GM23338 (cell line): Measurements from ENCODE around the gene TBX1. TPM values are rescaled to one million over a fixed set of nuclear protein-coding genes. Genes with fewer than 3 reads are reported as not detected.

Experiments used
- ATAC-seq: fragments of 200-7000 bp; cut with Tn5 transposase; 3 replicates; pipeline ENCODE4 v1.9.1; 2020
- DNase-seq: peaks from one replicate; pipeline ENCODE4 v3.0.0-alpha.2; 2015; ENCODE audit warnings: low spot score
- H2AFZ ChIP-seq: fragments of 200-600 bp; sonication (generic); 2 replicates; pipeline ENCODE4 v1.8.0; 2016; ENCODE audit warnings: antibody characterized with exemption, mild to moderate bottlenecking, moderate library complexity
- H3F3A ChIP-seq: fragments of 200-600 bp; sonication (generic); replicated peaks from 2 replicates; pipeline ENCODE4 v1.8.0; 2017; ENCODE audit warnings: antibody characterized with exemption, mixed run types, low read depth
- H3K27ac ChIP-seq: fragments of 200-600 bp; sonication (generic); 2 replicates; pipeline ENCODE4 v1.6.1; 2016; ENCODE audit warnings: low read depth
- H3K27me3 ChIP-seq: fragments of 200-600 bp; sonication (generic); 2 replicates; pipeline ENCODE4 v1.8.0; 2016; ENCODE audit warnings: mild to moderate bottlenecking, mixed run types, moderate library complexity; ENCODE audit not compliant: insufficient read depth
- H3K36me3 ChIP-seq: fragments of 200-600 bp; sonication (generic); 2 replicates; pipeline ENCODE4 v1.8.0; 2016; ENCODE audit warnings: mild to moderate bottlenecking; ENCODE audit not compliant: insufficient read depth
- H3K4me1 ChIP-seq: fragments of 200-600 bp; sonication (generic); 2 replicates; pipeline ENCODE4 v1.8.0; 2016; ENCODE audit warnings: mild to moderate bottlenecking, moderate library complexity; ENCODE audit not compliant: insufficient read depth
- H3K4me2 ChIP-seq: fragments of 200-600 bp; sonication (generic); 2 replicates; pipeline ENCODE4 v1.7.1; 2017; ENCODE audit warnings: mixed run types
- H3K4me3 ChIP-seq: fragments of 200-600 bp; sonication (generic); 2 replicates; pipeline ENCODE4 v1.6.1; 2016; ENCODE audit warnings: mixed run types
- H3K79me2 ChIP-seq: fragments of 200-600 bp; sonication (generic); replicated peaks from 2 replicates; pipeline ENCODE4 v1.8.0; 2017; ENCODE audit warnings: mild to moderate bottlenecking; ENCODE audit not compliant: insufficient read depth
- H3K9me2 ChIP-seq: fragments of 200-600 bp; sonication (generic); 2 replicates; pipeline ENCODE4 v1.8.0; 2017; ENCODE audit not compliant: insufficient read depth
- H4K20me1 ChIP-seq: fragments of 200-600 bp; sonication (generic); replicated peaks from 2 replicates; pipeline ENCODE4 v1.8.0; 2017; ENCODE audit warnings: mild to moderate bottlenecking; ENCODE audit not compliant: insufficient read depth
- H3K27ac Mint-ChIP-seq: 2 replicates; pipeline ENCODE4 v1.8.0; 2020; ENCODE audit warnings: inconsistent platforms, mild to moderate bottlenecking, moderate library complexity, mixed read lengths
- H3K27me3 Mint-ChIP-seq: 3 replicates; pipeline ENCODE4 v1.8.0; 2022; ENCODE audit warnings: low read depth, mild to moderate bottlenecking, moderate library complexity, mixed read lengths, inconsistent platforms; ENCODE audit not compliant: insufficient read depth, poor library complexity
- H3K36me3 Mint-ChIP-seq: 3 replicates; pipeline ENCODE4 v1.8.0; 2021; ENCODE audit warnings: low read depth, mild to moderate bottlenecking, inconsistent platforms, moderate library complexity, mixed read lengths
- H3K4me1 Mint-ChIP-seq: 3 replicates; pipeline ENCODE4 v1.8.0; 2020; ENCODE audit warnings: mild to moderate bottlenecking, inconsistent platforms, mixed read lengths
- H3K4me3 Mint-ChIP-seq: 3 replicates; pipeline ENCODE4 v1.8.0; 2021; ENCODE audit warnings: moderate library complexity, mild to moderate bottlenecking, inconsistent platforms, mixed read lengths
- H3K9me3 Mint-ChIP-seq: 3 replicates; pipeline ENCODE4 v1.8.0; 2020; ENCODE audit warnings: moderate library complexity, mild to moderate bottlenecking, inconsistent platforms, mixed read lengths
- CREB1 ChIP-seq: fragments of 250-450 bp; sonication (Bioruptor Pico); IDR thresholded peaks from 2 replicates; pipeline ENCODE4 v1.5.0; 2020; ENCODE audit warnings: low read depth, mild to moderate bottlenecking, moderate library complexity
- JUNB ChIP-seq: IDR thresholded peaks from one replicate; pipeline ENCODE4 v1.6.1; 2016; ENCODE audit warnings: antibody characterized with exemption; ENCODE audit not compliant: unreplicated experiment
- polyA plus RNA-seq: library from polyadenylated mRNA; unstranded; fragments of >200 nt; fragmentation: Nextera tagmentation; extraction: Ambion mirVana; gene quantifications from 2 replicates; pipeline ENCODE4 v1.2.1, GENCODE V29; 2016
- total RNA-seq: library from RNA; depleted of rRNA; stranded (reverse); fragments of >200 nt; shearing (Covaris generic); gene quantifications from 2 replicates; pipeline ENCODE4 v1.2.3, GENCODE V29; 2014
- TF ChIP-seq, protein P1 (sequence below): fragments of 250-450 bp; sonication (Bioruptor Pico); IDR thresholded peaks from 2 replicates; pipeline ENCODE4 v1.5.0; 2020; ENCODE audit warnings: mild to moderate bottlenecking, moderate library complexity
- TF ChIP-seq, protein P2 (sequence below), 2 experiments: fragments of 200-600 bp in 1 of 2; sonication (generic) in 1 of 2; conservative IDR thresholded peaks; 2 replicates each; pipeline versions ENCODE4 v1.5.1 to v1.6.1; 2016 to 2017; ENCODE audit warnings: antibody characterized with exemption in 2 of 2, low read depth in 2 of 2, mild to moderate bottlenecking in 2 of 2, moderate library complexity in 1 of 2

TBX1 gene
- total and polyA plus RNA-seq, 2 experiments from 2014 or later: 0.19 to 0.66 TPM

DNA sequence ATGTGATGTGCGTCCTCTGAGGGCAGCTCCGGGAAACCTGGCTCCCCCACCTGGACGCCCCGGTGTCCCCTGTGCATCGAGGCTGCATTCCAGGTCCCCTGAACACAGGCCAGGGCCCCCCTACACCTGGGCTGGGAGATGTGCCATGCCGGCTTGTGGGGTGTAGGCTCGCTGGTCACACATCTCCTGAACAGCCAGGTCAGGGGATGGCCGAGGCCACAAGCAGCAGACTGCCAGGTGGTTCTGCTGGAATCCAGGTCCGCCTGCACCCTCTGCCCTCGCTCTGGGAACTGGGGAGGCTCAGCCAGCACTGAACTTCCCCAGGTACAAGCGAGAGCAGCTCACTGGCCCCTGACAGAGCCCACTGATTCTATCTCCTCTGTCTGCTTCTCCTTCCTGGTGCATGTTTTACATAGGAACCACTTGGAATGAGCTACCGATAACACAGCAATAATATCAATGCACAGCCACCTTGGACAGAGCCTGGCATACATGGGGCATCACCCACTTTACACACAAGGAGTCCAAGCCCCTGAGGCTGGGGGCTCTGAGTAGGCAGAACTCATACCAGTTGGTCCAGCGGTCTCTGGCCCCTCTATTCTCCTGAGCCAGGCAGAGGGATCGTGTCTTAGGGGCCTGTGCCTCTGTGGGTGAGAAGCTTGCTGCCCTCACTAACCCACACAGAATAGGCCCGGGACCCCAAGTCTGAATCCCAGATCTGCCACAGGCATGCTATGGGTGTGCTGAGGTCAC, 46.8 kb downstream of the TBX1 start (continued):
- TF ChIP-seq, protein P1, sequence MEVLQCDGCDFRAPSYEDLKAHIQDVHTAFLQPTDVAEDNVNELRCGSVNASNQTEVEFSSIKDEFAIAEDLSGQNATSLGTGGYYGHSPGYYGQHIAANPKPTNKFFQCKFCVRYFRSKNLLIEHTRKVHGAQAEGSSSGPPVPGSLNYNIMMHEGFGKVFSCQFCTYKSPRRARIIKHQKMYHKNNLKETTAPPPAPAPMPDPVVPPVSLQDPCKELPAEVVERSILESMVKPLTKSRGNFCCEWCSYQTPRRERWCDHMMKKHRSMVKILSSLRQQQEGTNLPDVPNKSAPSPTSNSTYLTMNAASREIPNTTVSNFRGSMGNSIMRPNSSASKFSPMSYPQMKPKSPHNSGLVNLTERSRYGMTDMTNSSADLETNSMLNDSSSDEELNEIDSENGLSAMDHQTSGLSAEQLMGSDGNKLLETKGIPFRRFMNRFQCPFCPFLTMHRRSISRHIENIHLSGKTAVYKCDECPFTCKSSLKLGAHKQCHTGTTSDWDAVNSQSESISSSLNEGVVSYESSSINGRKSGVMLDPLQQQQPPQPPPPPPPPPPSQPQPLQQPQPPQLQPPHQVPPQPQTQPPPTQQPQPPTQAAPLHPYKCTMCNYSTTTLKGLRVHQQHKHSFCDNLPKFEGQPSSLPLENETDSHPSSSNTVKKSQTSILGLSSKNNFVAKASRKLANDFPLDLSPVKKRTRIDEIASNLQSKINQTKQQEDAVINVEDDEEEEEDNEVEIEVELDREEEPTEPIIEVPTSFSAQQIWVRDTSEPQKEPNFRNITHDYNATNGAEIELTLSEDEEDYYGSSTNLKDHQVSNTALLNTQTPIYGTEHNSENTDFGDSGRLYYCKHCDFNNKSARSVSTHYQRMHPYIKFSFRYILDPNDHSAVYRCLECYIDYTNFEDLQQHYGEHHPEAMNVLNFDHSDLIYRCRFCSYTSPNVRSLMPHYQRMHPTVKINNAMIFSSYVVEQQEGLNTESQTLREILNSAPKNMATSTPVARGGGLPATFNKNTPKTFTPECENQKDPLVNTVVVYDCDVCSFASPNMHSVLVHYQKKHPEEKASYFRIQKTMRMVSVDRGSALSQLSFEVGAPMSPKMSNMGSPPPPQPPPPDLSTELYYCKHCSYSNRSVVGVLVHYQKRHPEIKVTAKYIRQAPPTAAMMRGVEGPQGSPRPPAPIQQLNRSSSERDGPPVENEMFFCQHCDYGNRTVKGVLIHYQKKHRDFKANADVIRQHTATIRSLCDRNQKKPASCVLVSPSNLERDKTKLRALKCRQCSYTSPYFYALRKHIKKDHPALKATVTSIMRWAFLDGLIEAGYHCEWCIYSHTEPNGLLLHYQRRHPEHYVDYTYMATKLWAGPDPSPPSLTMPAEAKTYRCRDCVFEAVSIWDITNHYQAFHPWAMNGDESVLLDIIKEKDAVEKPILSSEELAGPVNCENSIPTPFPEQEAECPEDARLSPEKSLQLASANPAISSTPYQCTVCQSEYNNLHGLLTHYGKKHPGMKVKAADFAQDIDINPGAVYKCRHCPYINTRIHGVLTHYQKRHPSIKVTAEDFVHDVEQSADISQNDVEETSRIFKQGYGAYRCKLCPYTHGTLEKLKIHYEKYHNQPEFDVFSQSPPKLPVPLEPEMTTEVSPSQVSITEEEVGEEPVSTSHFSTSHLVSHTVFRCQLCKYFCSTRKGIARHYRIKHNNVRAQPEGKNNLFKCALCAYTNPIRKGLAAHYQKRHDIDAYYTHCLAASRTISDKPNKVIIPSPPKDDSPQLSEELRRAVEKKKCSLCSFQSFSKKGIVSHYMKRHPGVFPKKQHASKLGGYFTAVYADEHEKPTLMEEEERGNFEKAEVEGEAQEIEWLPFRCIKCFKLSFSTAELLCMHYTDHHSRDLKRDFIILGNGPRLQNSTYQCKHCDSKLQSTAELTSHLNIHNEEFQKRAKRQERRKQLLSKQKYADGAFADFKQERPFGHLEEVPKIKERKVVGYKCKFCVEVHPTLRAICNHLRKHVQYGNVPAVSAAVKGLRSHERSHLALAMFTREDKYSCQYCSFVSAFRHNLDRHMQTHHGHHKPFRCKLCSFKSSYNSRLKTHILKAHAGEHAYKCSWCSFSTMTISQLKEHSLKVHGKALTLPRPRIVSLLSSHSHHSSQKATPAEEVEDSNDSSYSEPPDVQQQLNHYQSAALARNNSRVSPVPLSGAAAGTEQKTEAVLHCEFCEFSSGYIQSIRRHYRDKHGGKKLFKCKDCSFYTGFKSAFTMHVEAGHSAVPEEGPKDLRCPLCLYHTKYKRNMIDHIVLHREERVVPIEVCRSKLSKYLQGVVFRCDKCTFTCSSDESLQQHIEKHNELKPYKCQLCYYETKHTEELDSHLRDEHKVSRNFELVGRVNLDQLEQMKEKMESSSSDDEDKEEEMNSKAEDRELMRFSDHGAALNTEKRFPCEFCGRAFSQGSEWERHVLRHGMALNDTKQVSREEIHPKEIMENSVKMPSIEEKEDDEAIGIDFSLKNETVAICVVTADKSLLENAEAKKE (CRISPR knock-in tag): no peak
- no peak for TF ChIP-seq CREB1 (CRISPR knock-in tag)
- TF ChIP-seq JUNB: no peak

DNA sequence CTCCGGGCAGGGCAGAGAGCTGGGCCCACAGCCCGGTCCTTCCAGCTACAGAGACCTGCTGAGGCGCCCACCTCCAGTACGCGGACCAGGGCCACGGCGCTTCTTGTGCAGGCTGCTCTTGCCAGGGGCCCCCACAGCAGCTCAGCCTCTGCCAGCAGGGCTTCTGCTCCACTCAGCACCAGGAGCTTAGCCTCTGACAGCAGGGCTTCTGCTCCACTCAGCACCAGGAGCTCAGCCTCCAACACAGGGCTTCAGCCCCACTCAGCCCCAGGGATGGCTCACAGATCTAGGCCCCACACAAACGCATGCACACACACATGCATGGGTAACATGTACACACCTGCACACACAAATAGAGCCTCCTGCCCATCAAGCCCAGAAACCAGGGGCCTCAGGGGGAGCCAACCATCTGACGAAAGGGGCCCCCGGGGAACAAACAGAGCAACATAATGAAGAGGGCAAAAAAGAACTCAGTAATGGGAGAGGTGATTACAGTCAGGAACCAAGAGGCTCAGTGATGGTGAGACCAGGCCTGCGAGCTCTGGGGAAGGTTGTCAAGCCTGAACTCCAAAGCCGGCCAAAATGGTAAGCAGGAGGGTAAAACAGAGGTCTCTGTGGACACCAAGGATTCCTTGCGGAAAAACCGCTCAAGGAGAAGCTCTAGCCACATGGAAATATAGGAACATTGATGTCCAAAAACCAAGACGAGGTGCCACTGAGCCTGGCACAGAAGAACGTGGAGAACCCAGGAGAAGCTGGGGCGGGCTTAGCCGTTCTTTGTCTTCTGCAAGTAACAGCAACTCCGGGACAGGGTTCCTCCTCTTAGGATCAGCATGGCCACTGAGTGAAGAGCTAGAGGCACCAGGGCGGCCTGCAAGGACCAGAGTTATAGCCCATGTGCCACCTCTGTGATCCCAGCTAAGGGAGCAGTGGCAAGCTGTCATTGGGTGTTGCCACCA, 47.6 kb downstream of the TBX1 start:
- peaks cover 13% of the 10 kb centered on the region for H3K27me3 Mint-ChIP-seq
- DNase-seq (no peak), ATAC-seq (no peak)
- no peaks in the 10 kb centered on the region for H3K4me1 Mint-ChIP-seq
- H3K9me3 Mint-ChIP-seq: no peaks in the 10 kb centered on the region
- H3K27ac Mint-ChIP-seq: no peak overlapping the region
- Histone ChIP-seq H2AFZ (no peak overlapping the region), H3K27ac (no peak overlapping the region), H3F3A (no peaks in the 10 kb centered on the region), H3K4me3 (no peak overlapping the region), H4K20me1 (no peaks in the 10 kb centered on the region), H3K9me2 (no peaks in the 10 kb centered on the region), H3K79me2 (no peaks in the 10 kb centered on the region), H3K36me3 (no peaks in the 10 kb centered on the region), H3K4me1 (no peaks in the 10 kb centered on the region), H3K27me3 (no peaks in the 10 kb centered on the region), H3K4me2 (no peak overlapping the region)
- no peaks in the 10 kb centered on the region for H3K36me3 Mint-ChIP-seq
- H3K4me3 Mint-ChIP-seq: no peak overlapping the region
- TF ChIP-seq, protein P1 (CRISPR knock-in tag): no peak
- TF ChIP-seq, protein P2, sequence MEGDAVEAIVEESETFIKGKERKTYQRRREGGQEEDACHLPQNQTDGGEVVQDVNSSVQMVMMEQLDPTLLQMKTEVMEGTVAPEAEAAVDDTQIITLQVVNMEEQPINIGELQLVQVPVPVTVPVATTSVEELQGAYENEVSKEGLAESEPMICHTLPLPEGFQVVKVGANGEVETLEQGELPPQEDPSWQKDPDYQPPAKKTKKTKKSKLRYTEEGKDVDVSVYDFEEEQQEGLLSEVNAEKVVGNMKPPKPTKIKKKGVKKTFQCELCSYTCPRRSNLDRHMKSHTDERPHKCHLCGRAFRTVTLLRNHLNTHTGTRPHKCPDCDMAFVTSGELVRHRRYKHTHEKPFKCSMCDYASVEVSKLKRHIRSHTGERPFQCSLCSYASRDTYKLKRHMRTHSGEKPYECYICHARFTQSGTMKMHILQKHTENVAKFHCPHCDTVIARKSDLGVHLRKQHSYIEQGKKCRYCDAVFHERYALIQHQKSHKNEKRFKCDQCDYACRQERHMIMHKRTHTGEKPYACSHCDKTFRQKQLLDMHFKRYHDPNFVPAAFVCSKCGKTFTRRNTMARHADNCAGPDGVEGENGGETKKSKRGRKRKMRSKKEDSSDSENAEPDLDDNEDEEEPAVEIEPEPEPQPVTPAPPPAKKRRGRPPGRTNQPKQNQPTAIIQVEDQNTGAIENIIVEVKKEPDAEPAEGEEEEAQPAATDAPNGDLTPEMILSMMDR (conservative IDR thresholded peaks at IDR 0.05; ENCODE audit: low read depth in 2 of 2): no peak
